OCI-LY3 (cell line): Measurements from ENCODE around the gene PIP5K1A.
"Not testable (repeated sequence)": the region's sequence is repeated elsewhere in the genome, so short reads cannot be mapped to it uniquely, and the experiment has no call there.

Source experiments
- CTCF ChIP-seq: fragments of 200-600, 300-600 bp; sonication (generic); IDR thresholded peaks from 2 replicates; pipeline ENCODE4 v1.5.1; 2014; ENCODE audit warnings: antibody characterized with exemption, low read length, low read depth
- EZH2phosphoT487 ChIP-seq: fragments of 200-600 bp; shearing (Covaris generic); IDR thresholded peaks from 2 replicates; pipeline ENCODE4 v1.6.1; 2018; ENCODE audit warnings: antibody characterized with exemption, mixed run types, low read depth

GRCh38 chr1:151194894-151195594, 3.3 kb upstream of the PIP5K1A start:
- TF ChIP-seq CTCF, EZH2phosphoT487: not testable (repeated sequence)
